Mucosa of descending colon (tissue), 3 donors: ENCODE measurements around the gene PNMA1. TPM values are rescaled to one million over a fixed set of nuclear protein-coding genes. Genes with fewer than 3 reads are reported as not detected.

Experiments
- ATAC-seq: fragments of 200-7000 bp; cut with Tn5 transposase; one replicate; pipeline ENCODE4 v1.9.1; 2020; ENCODE audit warnings: mild to moderate bottlenecking, moderate library complexity
- DNase-seq, 3 donors: peaks; one replicate each; pipeline ENCODE4 v3.0.0-alpha.2; 2020
- H3K36me3 ChIP-seq: fragments of 200-600 bp; one replicate; pipeline ENCODE4 v1.8.0; 2021; ENCODE audit warnings: low read depth, mild to moderate bottlenecking
- H3K4me1 ChIP-seq: fragments of 200-600 bp; one replicate; pipeline ENCODE4 v1.8.0; 2021; ENCODE audit warnings: low read depth, mild to moderate bottlenecking
- H3K4me3 ChIP-seq: fragments of 200-600 bp; one replicate; pipeline ENCODE4 v1.8.0; 2021; ENCODE audit warnings: mild to moderate bottlenecking
- H3K9me3 ChIP-seq: fragments of 200-600 bp; one replicate; pipeline ENCODE4 v1.8.0; 2021; ENCODE audit warnings: mild to moderate bottlenecking
- CTCF ChIP-seq: fragments of 200-600 bp; IDR thresholded peaks from one replicate; pipeline ENCODE4 v1.8.0; 2022; ENCODE audit warnings: antibody characterized with exemption, mild to moderate bottlenecking
- intact Hi-C, 2 donors: fragments of 100-400 bp; cut with DNase I in 1 of 2; cut with micrococcal nuclease in 1 of 2; formaldehyde crosslinking; loops; one replicate each; pipeline versions ENCODE4 v1.11.0 to v1.11.1; 2022; cut with DNase I, micrococcal nuclease
- total RNA-seq, 3 donors: library from RNA; stranded (reverse); fragmentation: NEBNext Ultra II Directional in 2 of 3; extraction: Animal tissue kit (Norgen Biotek cat#: 25700) in 2 of 3; gene quantifications; one replicate each; pipeline versions ENCODE4 v1.2.1 to v1.2.4, GENCODE V29; 2021 to 2023
- donor health status: DM: no; HTN: no; CAD: no; lungs with moderate emphysema.
- donor health status: DM: no; HTN: no; CAD: no.
- donor health status: DM: no; HTN: yes; CAD: no.

The PNMA1 gene
- total RNA-seq, 3 donors from 2014 or later = 11.7 to 70.7 (median 15.5) TPM

GRCh38 chr14:73741876-73742519 is 27.8 kb upstream of the PNMA1 start:
- H3K4me3 ChIP-seq = no peak overlapping the region
- no peak for ATAC-seq
- peak; percentile 35 to 72 (median 62) for DNase-seq
- peaks cover 5% of the 10 kb centered on the region for H3K36me3 ChIP-seq
- peaks cover 75% of the 10 kb centered on the region for H3K4me1 ChIP-seq
- intact Hi-C loops = no loop called here
- H3K9me3 ChIP-seq = no peaks in the 10 kb centered on the region
- no peak for TF ChIP-seq CTCF

DNA sequence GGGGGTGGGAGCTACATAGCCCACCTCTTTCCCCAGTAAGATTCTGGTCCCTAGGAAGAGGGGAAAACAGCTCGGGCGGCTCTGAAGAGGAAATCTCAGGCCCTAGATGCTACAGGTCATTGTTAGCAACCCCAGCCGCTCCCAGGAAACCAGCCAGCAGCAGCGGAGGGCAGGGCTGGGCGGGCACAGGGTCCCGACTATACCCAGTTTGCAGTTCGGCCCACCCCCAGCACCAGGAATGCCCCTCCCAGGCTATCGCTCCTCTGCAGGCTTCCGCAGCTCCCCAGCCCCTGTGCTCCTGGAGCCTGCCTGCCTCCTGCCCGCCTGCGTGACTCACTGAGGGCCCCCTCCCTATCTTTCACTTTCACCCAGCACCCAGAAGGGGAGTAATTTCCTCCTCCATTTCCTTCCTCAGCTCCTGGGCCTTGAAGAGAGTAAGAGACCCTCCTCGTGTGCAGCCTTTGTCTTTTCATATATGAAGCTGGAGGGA is 27.2 kb upstream of the PNMA1 start:
- TF ChIP-seq CTCF = no peak
- intact Hi-C loops = no loop called here
- peak; percentile 83 to 92 (median 89) for DNase-seq
- Histone ChIP-seq H3K4me1 (peaks cover 69% of the 10 kb centered on the region), H3K4me3 (no peak overlapping the region), H3K9me3 (no peaks in the 10 kb centered on the region), H3K36me3 (peaks cover 5% of the 10 kb centered on the region)
- peak; percentile 72 for ATAC-seq

- no peak for TF ChIP-seq CTCF
- intact Hi-C loops = no loop called here
- ATAC-seq (peak; percentile 73), DNase-seq (peak; percentile 91 to 94 (median 92))
- Histone ChIP-seq H3K9me3 (no peaks in the 10 kb centered on the region), H3K4me3 (no peak overlapping the region), H3K4me1 (peaks cover 62% of the 10 kb centered on the region), H3K36me3 (peaks cover 9% of the 10 kb centered on the region)
Measured at GRCh38 chr14:73740618-73741326, 26.6 kb upstream of the PNMA1 start.

- H3K4me1 ChIP-seq = peaks cover 55% of the 10 kb centered on the region
- H3K4me3 ChIP-seq = no peak overlapping the region
- intact Hi-C loops = no loop called here
- TF ChIP-seq CTCF = no peak
- ATAC-seq (no peak), DNase-seq (peak in 2 of 3 donors; percentile 36 to 57)
- H3K36me3 ChIP-seq = peaks cover 11% of the 10 kb centered on the region
- no peaks in the 10 kb centered on the region for H3K9me3 ChIP-seq
Measured at GRCh38 chr14:73739899-73740617, 25.9 kb upstream of the PNMA1 start.

- Histone ChIP-seq H3K4me1 (peaks cover 48% of the 10 kb centered on the region), H3K36me3 (peaks cover 11% of the 10 kb centered on the region), H3K9me3 (no peaks in the 10 kb centered on the region), H3K4me3 (no peak overlapping the region)
- TF ChIP-seq CTCF = no peak
- intact Hi-C loops = no loop called here
- DNase-seq (peak in 2 of 3 donors; percentile 54 to 55), ATAC-seq (no peak)
Measured at GRCh38 chr14:73739174-73739898, 25.2 kb upstream of the PNMA1 start.
